PC-9 (cell line): ENCODE data around the gene BCL2.

Experiments
- CTCF ChIP-seq: fragments of 200-600 bp; sonication (generic); conservative IDR thresholded peaks from 2 replicates; pipeline ENCODE4 v1.6.1; 2017; ENCODE audit warnings: mixed run types, antibody characterized with exemption, mild to moderate bottlenecking, moderate library complexity
- EZH2 ChIP-seq: fragments of 200-600 bp; sonication (generic); IDR thresholded peaks from 2 replicates; pipeline ENCODE4 v1.8.0; 2017; ENCODE audit warnings: antibody characterized with exemption, low read depth

GRCh38 chr18:63229971-63230370 lies 89.6 kb downstream of the BCL2 start:
- TF ChIP-seq CTCF (no peak), EZH2 (no peak)
